Hematopoietic multipotent progenitor cell treated with erythropoietin and hydrocortisone succinate and interleukin-3 and kit ligand, for 17 days (in vitro differentiated cells): ENCODE results near the gene ZNF571.

Source experiments
- DNase-seq: peaks from one replicate; pipeline ENCODE4 v3.0.0-alpha.2; 2015; ENCODE audit warnings: low spot score

Gene ZNF571

GRCh38 chr19:37594304-37594981 lies at the start of gene ZNF571, which contains the start of gene ZNF540:
ZNF571 (minus strand) TSS chr19:37594792; CDS start chr19:37586676, 8,116 bp downstream.
ZNF540 (plus strand) TSS chr19:37594876; CDS start chr19:37598448, 3,572 bp downstream.
- DNase-seq = peak; percentile 19

GRCh38 chr19:37635076-37636056 lies 40.8 kb upstream of the ZNF571 start:
- DNase-seq = no peak

- no peak for DNase-seq
Measured at GRCh38 chr19:37594982-37595382, 390 bp upstream of the ZNF571 start.

GRCh38 chr19:37593996-37594303 lies 642 bp downstream of the ZNF571 start:
- DNase-seq = no peak

- DNase-seq = no peak
Measured at GRCh38 chr19:37583340-37583739, 11.3 kb downstream of the ZNF571 start.

- no peak for DNase-seq
Measured at GRCh38 chr19:37572203-37572602, 22.4 kb downstream of the ZNF571 start.

GRCh38 chr19:37565370-37565669 lies 29.3 kb downstream of the ZNF571 start:
- DNase-seq = no peak

- DNase-seq = no peak
Measured at GRCh38 chr19:37564624-37565369, 29.8 kb downstream of the ZNF571 start.

- no peak for DNase-seq
Measured at GRCh38 chr19:37563518-37563917, 31.1 kb downstream of the ZNF571 start.

- DNase-seq = no peak
Measured at GRCh38 chr19:37551129-37551993, 43.2 kb downstream of the ZNF571 start.

- no peak for DNase-seq
Measured at GRCh38 chr19:37537391-37537947, 57.1 kb downstream of the ZNF571 start.

- no peak for DNase-seq
Measured at GRCh38 chr19:37519890-37520289, 74.7 kb downstream of the ZNF571 start.
